WERI-Rb-1 (cell line): Measurements from ENCODE around the gene SLC9A1.
A peak's percentile ranks its signal among the peaks of the same experiment; 100 is the strongest.

ENCODE experiments used
- DNase-seq: peaks from one replicate; pipeline ENCODE4 v3.0.0-alpha.2; 2020
- H3K27ac ChIP-seq: fragments of 250-450 bp; sonication (Bioruptor Pico); 2 replicates; pipeline ENCODE4 v1.5.1; 2020; ENCODE audit warnings: mild to moderate bottlenecking, moderate library complexity
- H3K27me3 ChIP-seq: fragments of 250-450 bp; sonication (Bioruptor Pico); 2 replicates; pipeline ENCODE4 v1.5.1; 2021; ENCODE audit warnings: mild to moderate bottlenecking, low read depth, moderate library complexity; ENCODE audit not compliant: insufficient read depth, severe bottlenecking
- H3K36me3 ChIP-seq: fragments of 250-450 bp; sonication (Bioruptor Pico); 2 replicates; pipeline ENCODE4 v1.5.1; 2020; ENCODE audit warnings: mild to moderate bottlenecking, moderate library complexity
- H3K4me3 ChIP-seq: 2 replicates; pipeline ENCODE4 v1.5.1; 2011; ENCODE audit warnings: low read depth, mild to moderate bottlenecking, control low read depth, low read length
- H3K9me3 ChIP-seq: fragments of 250-450 bp; sonication (Bioruptor Pico); 2 replicates; pipeline ENCODE4 v1.5.1; 2021; ENCODE audit warnings: mild to moderate bottlenecking, moderate library complexity; ENCODE audit not compliant: severe bottlenecking
- TF ChIP-seq, protein P1 (sequence below): IDR thresholded peaks from 2 replicates; pipeline ENCODE4 v1.5.1; 2011; ENCODE audit warnings: low read depth, mild to moderate bottlenecking, control low read depth, inconsistent platforms, low read length

SLC9A1 gene

DNA sequence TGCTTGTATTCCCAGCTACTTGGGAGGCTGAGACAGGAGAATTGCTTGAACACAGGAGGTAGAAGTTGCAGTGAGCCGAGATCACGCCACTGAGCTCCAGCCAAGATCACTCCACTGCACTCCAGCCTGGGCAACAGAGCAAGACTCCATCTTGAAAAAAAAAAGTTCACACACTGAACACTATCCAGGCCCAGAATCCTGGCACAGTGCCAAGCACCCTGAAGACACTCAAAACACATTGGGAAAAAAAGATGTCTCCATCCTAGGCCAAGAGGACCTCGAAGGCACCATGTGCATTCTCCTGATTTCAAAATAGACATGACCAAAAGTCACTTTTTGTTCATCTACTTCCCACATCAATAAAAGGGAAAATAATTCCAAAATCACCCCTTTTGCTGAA is 38.7 kb downstream of the SLC9A1 start:
- DNase-seq: no peak
- Histone ChIP-seq H3K4me3 (no peak overlapping the region), H3K27me3 (no peaks in the 10 kb centered on the region), H3K36me3 (peaks cover 8% of the 10 kb centered on the region), H3K27ac (no peak overlapping the region), H3K9me3 (no peaks in the 10 kb centered on the region)
- TF ChIP-seq, protein P1, sequence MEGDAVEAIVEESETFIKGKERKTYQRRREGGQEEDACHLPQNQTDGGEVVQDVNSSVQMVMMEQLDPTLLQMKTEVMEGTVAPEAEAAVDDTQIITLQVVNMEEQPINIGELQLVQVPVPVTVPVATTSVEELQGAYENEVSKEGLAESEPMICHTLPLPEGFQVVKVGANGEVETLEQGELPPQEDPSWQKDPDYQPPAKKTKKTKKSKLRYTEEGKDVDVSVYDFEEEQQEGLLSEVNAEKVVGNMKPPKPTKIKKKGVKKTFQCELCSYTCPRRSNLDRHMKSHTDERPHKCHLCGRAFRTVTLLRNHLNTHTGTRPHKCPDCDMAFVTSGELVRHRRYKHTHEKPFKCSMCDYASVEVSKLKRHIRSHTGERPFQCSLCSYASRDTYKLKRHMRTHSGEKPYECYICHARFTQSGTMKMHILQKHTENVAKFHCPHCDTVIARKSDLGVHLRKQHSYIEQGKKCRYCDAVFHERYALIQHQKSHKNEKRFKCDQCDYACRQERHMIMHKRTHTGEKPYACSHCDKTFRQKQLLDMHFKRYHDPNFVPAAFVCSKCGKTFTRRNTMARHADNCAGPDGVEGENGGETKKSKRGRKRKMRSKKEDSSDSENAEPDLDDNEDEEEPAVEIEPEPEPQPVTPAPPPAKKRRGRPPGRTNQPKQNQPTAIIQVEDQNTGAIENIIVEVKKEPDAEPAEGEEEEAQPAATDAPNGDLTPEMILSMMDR: no peak

DNA sequence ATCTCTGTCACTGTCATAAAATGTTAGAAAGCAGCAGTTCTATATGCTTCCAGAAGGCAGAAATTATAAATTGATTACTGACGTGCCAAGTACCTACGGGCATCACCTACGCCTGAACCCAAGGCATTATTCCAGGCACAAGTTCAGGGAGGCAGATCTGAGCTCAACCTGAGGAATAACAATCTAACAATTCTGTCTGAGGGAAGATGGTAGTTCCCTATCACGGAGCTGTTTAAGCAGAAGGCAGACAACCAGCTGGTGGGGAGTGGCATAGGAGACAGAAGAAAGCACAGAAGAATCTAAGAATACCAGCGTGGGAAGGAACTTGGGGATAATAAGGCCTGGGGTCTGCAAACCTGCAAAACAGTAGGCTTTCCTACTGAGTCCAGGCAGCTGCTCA is 40.4 kb downstream of the SLC9A1 start:
- TF ChIP-seq, protein P1: no peak
- no peak for DNase-seq
- Histone ChIP-seq H3K4me3 (no peak overlapping the region), H3K36me3 (peaks cover 8% of the 10 kb centered on the region), H3K27ac (no peak overlapping the region), H3K9me3 (no peaks in the 10 kb centered on the region), H3K27me3 (no peaks in the 10 kb centered on the region)

DNA sequence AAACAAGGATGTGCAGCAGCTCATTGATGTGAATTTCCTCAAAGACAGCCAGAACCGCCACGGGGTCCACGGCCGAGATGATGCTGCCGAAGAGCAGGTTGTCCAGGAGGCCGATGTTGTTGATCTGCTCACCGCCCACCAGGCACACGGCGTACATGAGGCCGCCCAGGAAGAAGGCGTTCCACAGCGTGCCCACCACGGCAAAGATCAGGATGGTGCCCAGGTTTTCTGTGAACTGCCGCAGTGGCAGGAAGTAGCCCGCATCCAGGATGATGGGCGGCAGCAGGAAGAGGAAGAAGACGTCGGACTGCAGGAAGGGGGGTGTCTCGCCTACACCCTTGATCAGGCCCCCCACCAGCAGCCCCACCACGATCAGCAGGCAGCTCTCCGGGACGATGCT is 41.1 kb downstream of the SLC9A1 start:
- no peak overlapping the region for H3K4me3 ChIP-seq
- H3K9me3 ChIP-seq: no peaks in the 10 kb centered on the region
- no peak overlapping the region for H3K27ac ChIP-seq
- H3K27me3 ChIP-seq: no peaks in the 10 kb centered on the region
- H3K36me3 ChIP-seq: peaks cover 8% of the 10 kb centered on the region
- no peak for DNase-seq
- TF ChIP-seq, protein P1: no peak

DNA sequence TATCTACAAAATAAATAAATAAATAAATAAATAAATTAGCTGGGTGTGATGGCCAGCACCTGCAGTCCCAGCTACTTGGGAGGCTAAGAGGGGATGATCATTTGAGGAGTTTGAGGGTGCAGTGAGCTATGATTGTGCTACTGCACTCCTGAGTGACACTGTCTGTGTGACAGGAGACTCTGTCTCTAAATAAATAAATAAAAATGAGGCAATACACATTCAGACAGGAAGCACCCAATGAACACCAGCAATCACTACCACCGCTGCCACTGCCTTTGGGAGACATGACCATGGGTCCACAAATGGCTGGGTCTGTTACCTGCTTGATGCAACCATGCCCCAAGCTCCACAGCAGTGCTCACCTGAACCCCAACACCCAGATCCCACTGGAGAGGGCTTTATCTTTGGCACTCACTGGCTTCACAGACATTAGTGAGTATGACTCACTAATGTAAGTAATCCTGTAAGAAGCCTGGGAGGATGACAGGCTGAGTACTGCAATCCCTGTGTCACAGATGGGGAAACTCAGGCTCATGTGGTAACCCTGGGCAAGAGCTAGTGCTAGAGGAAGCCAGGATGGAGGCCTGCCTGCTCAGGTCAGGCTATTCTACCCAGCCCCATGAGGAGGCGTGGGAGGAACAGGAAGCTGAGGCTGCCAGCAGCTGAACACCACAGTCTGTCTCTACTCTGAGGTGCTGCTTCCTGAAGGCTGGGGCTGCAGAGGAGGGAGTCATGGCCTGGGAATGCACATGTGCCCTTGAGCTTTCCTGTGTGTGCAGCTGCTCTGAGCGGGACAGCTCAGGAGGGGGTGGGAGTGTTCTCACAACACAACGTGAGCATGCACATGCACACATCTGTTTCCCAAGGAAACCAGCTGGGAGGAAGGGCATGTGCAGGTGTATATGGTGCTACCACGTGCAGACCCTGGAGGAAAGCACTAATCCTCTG is 43.0 kb downstream of the SLC9A1 start:
- DNase-seq: peak; percentile 91
- no peaks in the 10 kb centered on the region for H3K27me3 ChIP-seq
- peak overlapping the region; percentile 64 for H3K27ac ChIP-seq
- TF ChIP-seq, protein P1: peak; percentile 70
- H3K4me3 ChIP-seq: no peak overlapping the region
- no peaks in the 10 kb centered on the region for H3K9me3 ChIP-seq
- peaks cover 8% of the 10 kb centered on the region for H3K36me3 ChIP-seq

DNA sequence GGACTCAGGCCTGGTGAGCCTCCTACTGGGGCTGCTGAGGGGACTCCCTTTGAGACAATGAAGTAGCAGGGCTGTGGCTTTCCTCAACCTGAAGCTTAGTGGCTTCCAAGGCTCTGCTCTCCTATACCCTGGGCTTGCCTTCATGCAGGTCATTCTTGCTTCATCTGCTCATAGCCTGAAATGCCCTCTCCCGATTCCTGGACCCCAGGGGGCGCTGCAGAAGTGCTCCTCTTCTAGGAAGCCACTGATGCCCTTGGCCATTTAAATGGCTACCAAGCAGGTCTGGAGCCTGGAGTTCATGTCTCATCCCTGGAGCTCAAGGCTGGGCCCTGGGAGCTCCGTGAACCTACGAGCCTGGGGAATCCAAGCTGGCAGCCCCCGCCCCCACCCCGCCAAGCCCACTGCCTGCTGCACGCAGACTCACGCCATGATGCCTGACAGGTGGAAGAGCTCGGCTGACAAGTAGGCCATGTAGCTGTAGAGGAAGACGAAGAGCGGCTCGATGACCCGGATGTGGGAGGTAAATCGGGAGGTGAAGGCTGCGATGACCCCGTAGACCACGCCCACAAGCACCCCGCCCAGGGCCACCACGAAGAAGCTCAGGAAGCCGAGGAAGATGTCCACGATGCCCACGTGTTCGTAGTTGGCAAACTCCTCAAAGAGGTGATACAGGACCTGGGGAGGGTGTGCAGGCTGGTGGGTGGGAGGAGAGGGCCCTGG is 45.7 kb downstream of the SLC9A1 start:
- H3K27ac ChIP-seq: no peak overlapping the region
- H3K36me3 ChIP-seq: peaks cover 12% of the 10 kb centered on the region
- H3K4me3 ChIP-seq: no peak overlapping the region
- no peaks in the 10 kb centered on the region for H3K9me3 ChIP-seq
- TF ChIP-seq, protein P1: peak; percentile 48
- H3K27me3 ChIP-seq: no peaks in the 10 kb centered on the region
- DNase-seq: peak; percentile 50
